ENCODE data around the gene CAB39. TPM values are rescaled to one million over a fixed set of nuclear protein-coding genes. Genes with fewer than 3 reads are reported as not detected.

Gene CAB39
- total RNA-seq, 1 donor, result 68.5 TPM

- no peak for TF ChIP-seq CTCF (IDR thresholded peaks at IDR 0.05; ENCODE audit: insufficient read depth, low read length)
- no peak overlapping the region for H3K4me3 ChIP-seq (ENCODE audit: low read depth, low read length)
- DNase-seq (ENCODE audit: low read depth), result no peak
Measured at GRCh38 chr2:230775737-230776136, 63.1 kb downstream of the CAB39 start.

- no peak for TF ChIP-seq CTCF (IDR thresholded peaks at IDR 0.05; ENCODE audit: insufficient read depth, low read length)
- peak; percentile 33 for DNase-seq (ENCODE audit: low read depth)
Measured at GRCh38 chr2:230777721-230778120, 65.1 kb downstream of the CAB39 start.

GRCh38 chr2:230778350-230779063, 65.9 kb downstream of the CAB39 start:
- peak; percentile 34 for DNase-seq (ENCODE audit: low read depth)
- H3K4me3 ChIP-seq (ENCODE audit: low read depth, low read length), result no peak overlapping the region
- TF ChIP-seq CTCF (IDR thresholded peaks at IDR 0.05; ENCODE audit: insufficient read depth, low read length), result no peak

More at GRCh38 chr2:230777721-230778120, 65.1 kb downstream of the CAB39 start:
- no peak overlapping the region for H3K4me3 ChIP-seq (ENCODE audit: low read depth, low read length)

- no peak for DNase-seq (ENCODE audit: low read depth)
- no peak for TF ChIP-seq CTCF (IDR thresholded peaks at IDR 0.05; ENCODE audit: insufficient read depth, low read length)
- no peak overlapping the region for H3K4me3 ChIP-seq (ENCODE audit: low read depth, low read length)
Measured at GRCh38 chr2:230779126-230779525, 66.5 kb downstream of the CAB39 start.

DNA sequence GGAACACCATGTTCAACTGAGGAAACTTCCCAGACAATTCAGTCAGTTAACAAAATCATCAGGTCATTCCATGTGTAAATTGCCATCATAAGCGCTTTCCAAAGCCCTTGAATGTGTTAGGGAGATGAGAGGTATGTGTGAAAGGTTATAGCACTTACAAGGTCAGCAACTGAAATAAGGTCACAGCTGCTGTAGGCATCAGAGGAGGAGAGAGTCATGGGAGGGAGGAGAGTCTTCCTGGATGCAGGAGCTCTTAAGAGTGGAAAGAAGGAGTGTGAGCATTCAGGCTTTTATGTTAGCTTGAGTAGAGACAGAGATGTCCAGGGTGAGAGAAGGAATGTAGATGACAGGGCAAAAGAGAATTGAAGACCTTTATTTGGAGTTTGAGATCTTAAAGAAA, 67.0 kb downstream of the CAB39 start:
- TF ChIP-seq CTCF (IDR thresholded peaks at IDR 0.05; ENCODE audit: insufficient read depth, low read length), result no peak
- H3K4me3 ChIP-seq (ENCODE audit: low read depth, low read length), result no peak overlapping the region
- no peak for DNase-seq (ENCODE audit: low read depth)

GRCh38 chr2:230781130-230781797, 68.6 kb downstream of the CAB39 start:
- no peak overlapping the region for H3K4me3 ChIP-seq (ENCODE audit: low read depth, low read length)
- DNase-seq (ENCODE audit: low read depth), result peak; percentile 39
- TF ChIP-seq CTCF (IDR thresholded peaks at IDR 0.05; ENCODE audit: insufficient read depth, low read length), result no peak
